ENCODE measurements around the gene RGS6. TPM values are rescaled to one million over a fixed set of nuclear protein-coding genes. Genes with fewer than 3 reads are reported as not detected.

RGS6 gene
- total RNA-seq, 4 donors from 2014 or later, result 0.54 to 9.1 (median 3.3) TPM

- Histone ChIP-seq H3K4me3 (no peak overlapping the region), H3K4me1 (no peaks in the 10 kb centered on the region), H3K36me3 (no peaks in the 10 kb centered on the region), H3K9me3 (no peaks in the 10 kb centered on the region), H3K27me3 (no peaks in the 10 kb centered on the region), H3K27ac (no peak overlapping the region)
- DNase-seq, result no peak
- TF ChIP-seq POLR2A (IDR thresholded peaks at IDR 0.05), result no peak
- no peak for TF ChIP-seq CTCF (IDR thresholded peaks at IDR 0.05)
These were observed 305.8 kb downstream of the RGS6 start for GRCh38 chr14:72237722-72238666.

DNA sequence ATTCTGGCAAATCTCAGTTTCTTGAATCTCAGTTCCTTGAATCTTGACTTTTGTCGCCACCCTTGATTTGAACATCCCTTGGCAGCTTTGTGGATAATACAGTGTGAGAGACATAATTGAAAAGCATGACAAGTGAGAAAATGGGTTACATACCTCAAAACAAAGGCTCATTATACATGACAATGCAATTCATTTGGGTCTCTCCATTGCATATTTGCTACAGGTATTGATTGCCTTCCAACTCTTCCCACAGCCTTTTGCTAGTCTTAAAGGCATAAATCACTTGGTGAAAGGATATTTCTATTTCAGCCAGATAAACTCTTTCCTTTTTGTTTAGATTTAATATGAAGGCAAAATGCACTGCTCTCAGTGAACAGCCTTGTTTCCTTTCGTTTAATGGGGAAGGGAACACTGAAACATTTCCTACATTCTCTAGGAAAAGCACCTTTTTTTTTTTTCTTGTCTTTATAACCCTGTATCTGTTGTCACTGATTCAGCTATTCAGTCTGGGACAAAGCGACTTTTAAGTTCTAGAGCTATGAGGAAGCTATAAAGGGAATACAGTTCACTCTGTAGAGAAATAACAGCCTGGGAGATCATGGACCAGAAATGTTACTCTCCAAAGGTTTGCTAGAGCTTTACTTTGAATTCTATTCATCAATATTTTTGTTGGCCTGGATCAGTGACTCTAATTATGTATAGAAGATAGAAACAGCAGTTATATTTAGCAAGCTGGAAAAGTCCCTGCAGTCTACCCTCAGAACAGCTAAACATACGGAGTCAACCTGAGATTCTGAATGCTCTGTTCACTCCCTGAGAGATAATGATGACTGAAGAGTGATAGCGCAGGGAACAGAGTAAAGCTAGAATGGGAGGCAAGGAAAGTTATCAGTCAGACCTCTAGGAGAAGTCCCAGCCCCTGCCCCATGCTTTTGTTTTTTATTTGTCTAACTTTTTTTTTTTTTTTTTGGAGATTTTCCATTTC, 311.4 kb downstream of the RGS6 start:
- Histone ChIP-seq H3K27ac (no peak overlapping the region), H3K4me3 (no peak overlapping the region), H3K9me3 (no peaks in the 10 kb centered on the region), H3K27me3 (no peaks in the 10 kb centered on the region), H3K4me1 (no peaks in the 10 kb centered on the region), H3K36me3 (no peaks in the 10 kb centered on the region)
- DNase-seq, result no peak
- TF ChIP-seq CTCF (IDR thresholded peaks at IDR 0.05) (no peak), POLR2A (IDR thresholded peaks at IDR 0.05) (no peak)

DNA sequence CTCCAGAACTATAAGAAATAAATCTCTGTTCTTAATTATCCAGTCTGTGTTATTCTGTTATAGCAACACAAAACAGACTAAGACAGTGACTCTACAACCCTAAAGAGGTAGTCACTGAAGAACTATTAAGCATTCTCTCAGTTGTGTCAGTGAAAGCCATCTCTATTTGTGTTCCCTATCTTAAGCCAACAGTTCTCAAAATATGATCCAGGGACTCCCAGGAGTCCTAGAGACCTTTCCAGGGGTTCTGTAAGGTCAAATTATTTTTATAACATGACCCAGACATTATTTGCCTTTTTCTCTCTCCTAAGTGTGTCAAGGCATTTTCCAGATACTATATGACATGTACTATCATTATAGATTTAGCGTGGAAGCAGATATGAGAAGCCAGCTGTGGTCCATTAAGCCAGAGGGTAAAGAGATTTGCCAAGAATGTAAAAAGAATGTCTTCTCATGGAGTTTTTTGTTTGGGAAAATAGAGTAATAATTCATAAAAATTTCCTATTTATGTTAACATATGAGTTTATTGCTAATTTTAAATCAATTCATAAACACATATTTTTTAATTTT, 315.8 kb downstream of the RGS6 start:
- Histone ChIP-seq H3K36me3 (no peaks in the 10 kb centered on the region), H3K27me3 (no peaks in the 10 kb centered on the region), H3K4me1 (no peaks in the 10 kb centered on the region), H3K4me3 (no peak overlapping the region), H3K27ac (no peak overlapping the region), H3K9me3 (no peaks in the 10 kb centered on the region)
- TF ChIP-seq POLR2A (IDR thresholded peaks at IDR 0.05) (no peak), CTCF (IDR thresholded peaks at IDR 0.05) (no peak)
- no peak for DNase-seq

DNA sequence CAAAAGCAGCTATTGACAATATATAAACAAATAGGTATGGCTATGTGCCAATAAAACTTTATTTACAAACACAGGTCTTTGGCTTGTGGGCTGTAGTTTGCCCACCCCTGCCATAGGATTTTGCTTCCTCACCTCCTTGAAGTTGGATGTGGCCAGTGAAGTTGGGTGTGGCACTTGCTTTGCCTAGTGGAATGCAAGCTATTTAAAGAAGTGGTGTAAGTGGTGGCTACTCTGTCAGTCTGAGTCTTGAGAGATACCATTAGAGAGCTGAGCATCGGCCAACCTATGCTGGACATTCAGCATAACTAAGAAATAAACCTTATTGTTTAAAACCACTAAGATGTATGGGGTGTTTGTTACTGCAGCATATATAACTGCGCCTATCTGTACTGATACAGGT, 321.3 kb downstream of the RGS6 start:
- Histone ChIP-seq H3K36me3 (no peaks in the 10 kb centered on the region), H3K4me3 (no peak overlapping the region), H3K27ac (no peak overlapping the region), H3K27me3 (no peaks in the 10 kb centered on the region), H3K4me1 (no peaks in the 10 kb centered on the region), H3K9me3 (no peaks in the 10 kb centered on the region)
- DNase-seq, result no peak
- TF ChIP-seq POLR2A (IDR thresholded peaks at IDR 0.05), result no peak
- TF ChIP-seq CTCF (IDR thresholded peaks at IDR 0.05), result no peak

GRCh38 chr14:72254202-72254936, 322.1 kb downstream of the RGS6 start:
- Histone ChIP-seq H3K4me1 (no peaks in the 10 kb centered on the region), H3K27me3 (no peaks in the 10 kb centered on the region)
- TF ChIP-seq CTCF (IDR thresholded peaks at IDR 0.05) (no peak), POLR2A (IDR thresholded peaks at IDR 0.05) (no peak)

More at GRCh38 chr14:72254202-72254936, 322.1 kb downstream of the RGS6 start:
- DNase-seq, result no peak
- Histone ChIP-seq H3K36me3 (no peaks in the 10 kb centered on the region), H3K9me3 (no peaks in the 10 kb centered on the region), H3K4me3 (no peak overlapping the region), H3K27ac (no peak overlapping the region)
